Measurements from ENCODE around the gene RTN3.

RTN3 gene

GRCh38 chr11:63763496-63764339 is 82.4 kb downstream of the RTN3 start:
- H3K36me3 ChIP-seq (ENCODE audit: control insufficient read depth, insufficient read depth, low read length): no peaks in the 10 kb centered on the region
- H3K4me1 ChIP-seq: no peaks in the 10 kb centered on the region
- no peaks in the 10 kb centered on the region for H3K27me3 ChIP-seq (ENCODE audit: control insufficient read depth, insufficient read depth, low read length)
- H3K9ac ChIP-seq: no peak overlapping the region
- H3K27ac ChIP-seq: no peak overlapping the region
- H3K9me3 ChIP-seq (ENCODE audit: control insufficient read depth, low read length): no peaks in the 10 kb centered on the region
- H3K4me2 ChIP-seq (ENCODE audit: low read length): peak overlapping the region; percentile 51
- H3K4me3 ChIP-seq (ENCODE audit: low read depth, low read length): no peak overlapping the region
- H3K79me2 ChIP-seq: no peaks in the 10 kb centered on the region
- H2AFZ ChIP-seq: peak overlapping the region; percentile 83
- TF ChIP-seq, protein P1, sequence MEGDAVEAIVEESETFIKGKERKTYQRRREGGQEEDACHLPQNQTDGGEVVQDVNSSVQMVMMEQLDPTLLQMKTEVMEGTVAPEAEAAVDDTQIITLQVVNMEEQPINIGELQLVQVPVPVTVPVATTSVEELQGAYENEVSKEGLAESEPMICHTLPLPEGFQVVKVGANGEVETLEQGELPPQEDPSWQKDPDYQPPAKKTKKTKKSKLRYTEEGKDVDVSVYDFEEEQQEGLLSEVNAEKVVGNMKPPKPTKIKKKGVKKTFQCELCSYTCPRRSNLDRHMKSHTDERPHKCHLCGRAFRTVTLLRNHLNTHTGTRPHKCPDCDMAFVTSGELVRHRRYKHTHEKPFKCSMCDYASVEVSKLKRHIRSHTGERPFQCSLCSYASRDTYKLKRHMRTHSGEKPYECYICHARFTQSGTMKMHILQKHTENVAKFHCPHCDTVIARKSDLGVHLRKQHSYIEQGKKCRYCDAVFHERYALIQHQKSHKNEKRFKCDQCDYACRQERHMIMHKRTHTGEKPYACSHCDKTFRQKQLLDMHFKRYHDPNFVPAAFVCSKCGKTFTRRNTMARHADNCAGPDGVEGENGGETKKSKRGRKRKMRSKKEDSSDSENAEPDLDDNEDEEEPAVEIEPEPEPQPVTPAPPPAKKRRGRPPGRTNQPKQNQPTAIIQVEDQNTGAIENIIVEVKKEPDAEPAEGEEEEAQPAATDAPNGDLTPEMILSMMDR (IDR thresholded peaks at IDR 0.05): no peak

DNA sequence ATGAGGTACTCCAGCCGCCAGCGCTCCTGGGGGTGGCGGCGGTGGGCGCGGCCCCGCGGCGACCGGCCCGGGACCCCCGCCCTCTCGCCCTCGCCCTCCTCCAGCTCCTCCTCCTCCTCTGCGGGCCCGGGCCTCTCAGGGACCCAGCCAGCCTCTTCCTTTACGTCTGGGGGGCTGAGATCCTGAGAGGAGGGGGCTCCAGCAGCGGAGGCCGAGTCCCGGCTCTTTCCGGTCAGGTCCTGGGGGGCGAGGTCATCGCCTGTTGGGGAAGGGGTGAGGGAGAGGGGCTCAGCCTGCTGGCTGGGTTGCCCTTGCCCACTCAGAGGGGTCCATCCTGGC is 83.0 kb downstream of the RTN3 start:
- H3K27ac ChIP-seq: no peak overlapping the region
- H3K36me3 ChIP-seq (ENCODE audit: control insufficient read depth, insufficient read depth, low read length): no peaks in the 10 kb centered on the region

DNA sequence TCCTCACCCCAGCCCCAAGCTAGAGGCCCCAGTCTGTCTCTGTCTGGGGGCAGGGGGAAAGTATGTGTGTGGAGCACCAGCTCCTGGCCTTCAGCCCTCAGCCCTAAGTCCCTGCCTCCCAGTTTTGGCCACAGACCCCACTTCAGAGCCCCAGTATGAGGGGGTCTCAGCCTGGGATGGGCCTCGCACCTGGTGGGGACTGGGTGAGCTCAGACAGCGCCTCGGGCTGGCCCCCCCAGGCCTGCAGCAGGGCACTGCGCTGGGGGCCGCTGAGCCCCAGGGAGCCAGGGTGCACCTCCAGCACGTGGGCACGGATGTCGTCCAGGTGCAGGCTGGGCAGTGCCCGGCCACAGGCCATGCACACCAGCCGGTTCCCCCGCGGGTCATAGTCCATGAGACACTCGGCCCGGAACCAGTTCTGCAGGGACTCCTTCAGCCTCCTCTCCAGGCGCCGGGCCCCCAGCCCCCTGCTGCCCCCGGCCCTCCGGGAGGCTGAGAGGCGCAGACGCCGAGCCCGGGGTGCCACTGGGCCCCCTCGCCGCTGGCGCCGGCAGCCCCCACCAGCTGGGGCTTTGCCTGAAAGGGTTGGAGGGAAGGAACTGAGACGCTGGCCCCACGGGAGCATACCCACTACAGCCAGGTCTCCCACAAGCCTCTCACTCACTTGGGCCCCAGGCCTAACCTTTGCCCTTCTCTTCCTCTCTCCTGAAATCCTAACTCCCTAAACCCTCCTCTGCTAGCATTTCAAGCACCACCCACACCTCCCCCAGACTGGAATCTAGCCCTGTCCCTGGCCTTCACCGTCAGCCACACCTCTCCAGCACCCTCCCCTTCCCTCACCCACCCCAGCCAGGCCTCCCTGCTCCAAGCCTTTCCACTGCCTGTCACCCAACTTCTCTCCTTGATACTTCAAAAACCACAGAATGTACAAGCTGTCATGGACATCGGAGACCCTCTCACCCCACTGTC is 83.7 kb downstream of the RTN3 start:
- Histone ChIP-seq H3K9me3 (ENCODE audit: control insufficient read depth, low read length) (no peaks in the 10 kb centered on the region), H3K9ac (no peak overlapping the region), H3K4me2 (ENCODE audit: low read length) (no peak overlapping the region), H3K4me3 (ENCODE audit: low read depth, low read length) (no peak overlapping the region), H3K27me3 (ENCODE audit: control insufficient read depth, insufficient read depth, low read length) (no peaks in the 10 kb centered on the region), H3K36me3 (ENCODE audit: control insufficient read depth, insufficient read depth, low read length) (no peaks in the 10 kb centered on the region), H2AFZ (no peak overlapping the region), H3K4me1 (no peaks in the 10 kb centered on the region), H3K27ac (no peak overlapping the region), H3K79me2 (no peaks in the 10 kb centered on the region)
- TF ChIP-seq, protein P1 (IDR thresholded peaks at IDR 0.05): no peak

More for the DNA sequence above, 83.0 kb downstream of the RTN3 start:
- H2AFZ ChIP-seq: no peak overlapping the region
- H3K27me3 ChIP-seq (ENCODE audit: control insufficient read depth, insufficient read depth, low read length): no peaks in the 10 kb centered on the region
- no peaks in the 10 kb centered on the region for H3K9me3 ChIP-seq (ENCODE audit: control insufficient read depth, low read length)
- no peaks in the 10 kb centered on the region for H3K79me2 ChIP-seq
- H3K9ac ChIP-seq: no peak overlapping the region
- TF ChIP-seq, protein P1 (IDR thresholded peaks at IDR 0.05): no peak
- H3K4me3 ChIP-seq (ENCODE audit: low read depth, low read length): no peak overlapping the region
- no peaks in the 10 kb centered on the region for H3K4me1 ChIP-seq
- H3K4me2 ChIP-seq (ENCODE audit: low read length): no peak overlapping the region

- H3K4me3 ChIP-seq (ENCODE audit: low read depth, low read length): no peak overlapping the region
- H3K4me2 ChIP-seq (ENCODE audit: low read length): no peak overlapping the region
- no peaks in the 10 kb centered on the region for H3K36me3 ChIP-seq (ENCODE audit: control insufficient read depth, insufficient read depth, low read length)
Observed at GRCh38 chr11:63765688-63766241, 84.5 kb downstream of the RTN3 start.

More at GRCh38 chr11:63765688-63766241, 84.5 kb downstream of the RTN3 start:
- Histone ChIP-seq H3K9ac (no peak overlapping the region), H3K27me3 (ENCODE audit: control insufficient read depth, insufficient read depth, low read length) (no peaks in the 10 kb centered on the region), H3K9me3 (ENCODE audit: control insufficient read depth, low read length) (no peaks in the 10 kb centered on the region), H3K79me2 (no peaks in the 10 kb centered on the region), H2AFZ (no peak overlapping the region), H3K27ac (no peak overlapping the region), H3K4me1 (no peaks in the 10 kb centered on the region)
- TF ChIP-seq, protein P1 (IDR thresholded peaks at IDR 0.05): no peak

Measured in parathyroid adenoma (tissue), 2 donors.